GM12878 (cell line): ENCODE results near the gene RNLS. TPM values are rescaled to one million over a fixed set of nuclear protein-coding genes. Genes with fewer than 3 reads are reported as not detected.

Source experiments
- ATAC-seq: fragments of 200-7000 bp; cut with Tn5 transposase; 3 replicates; pipeline ENCODE4 v1.9.1; 2020; ENCODE audit warnings: mild to moderate bottlenecking, moderate library complexity
- BruUV-seq: library from RNA; stranded (reverse); fragments of 400-500 nt; replicated peaks from 2 replicates; lab custom pipeline; 2021; lab: Mats Ljungman, UMichigan
- CTCF ChIA-PET: fragments of 300-600 bp; sonication (Branson Sonifier 250); formaldehyde crosslinking; extraction: SDS; loops from one replicate; lab custom pipeline; 2021; ENCODE audit warnings: inconsistent platforms; lab: Yijun Ruan, JAX
- POLR2A ChIA-PET: fragments of 350-600 bp; formaldehyde crosslinking; extraction: SDS; loops from one replicate; lab custom pipeline; 2021; ENCODE audit warnings: inconsistent platforms; lab: Charles Lee
- RAD21 ChIA-PET: fragments of 300-600 bp; sonication (Branson Sonifier 250); formaldehyde crosslinking; loops from one replicate; lab custom pipeline; 2023; ENCODE audit warnings: antibody characterized with exemption; ENCODE audit not compliant: unreplicated experiment; lab: Charles Lee
- SMC1A ChIA-PET: fragments of 300-600 bp; sonication (Branson Sonifier 250); formaldehyde crosslinking; loops from one replicate; lab custom pipeline; 2023; ENCODE audit not compliant: unreplicated experiment, uncharacterized antibody; lab: Charles Lee
- DNase-seq: peaks from one replicate; pipeline ENCODE4 v3.0.0-alpha.2; 2011; ENCODE audit warnings: low read depth, low spot score
- FAIRE-seq: peaks from 3 replicates; lab custom pipeline; 2011; peaks lifted over from hg19 to GRCh38; lab: Jason Lieb, UNC
- H2AFZ ChIP-seq: 2 replicates; pipeline ENCODE4 v1.6.0; 2011; ENCODE audit warnings: low read depth, low read length, control low read depth; ENCODE audit not compliant: control insufficient read depth
- H3K27ac ChIP-seq: 2 replicates; pipeline ENCODE4 v1.5.1; 2011; ENCODE audit warnings: control low read depth; ENCODE audit not compliant: control insufficient read depth, insufficient read depth
- H3K27me3 ChIP-seq, 2 experiments: replicated peaks in 1 of 2; 2 replicates each; pipeline versions ENCODE4 v1.6.0 to v1.6.1; 2011; ENCODE audit warnings: low read length in 1 of 2; ENCODE audit not compliant: control insufficient read depth in 2 of 2, insufficient read depth in 2 of 2
- H3K36me3 ChIP-seq, 2 experiments: 2 replicates each; pipeline ENCODE4 v1.5.1; 2011; ENCODE audit warnings: low read length in 1 of 2; ENCODE audit not compliant: control insufficient read depth in 2 of 2, insufficient read depth in 2 of 2
- H3K4me1 ChIP-seq: 2 replicates; pipeline ENCODE4 v1.6.1; 2011; ENCODE audit warnings: mild to moderate bottlenecking, low read length, moderate library complexity, mixed read lengths; ENCODE audit not compliant: control insufficient read depth, insufficient read depth
- H3K4me2 ChIP-seq: 2 replicates; pipeline ENCODE4 v1.6.0; 2011; ENCODE audit warnings: control low read depth; ENCODE audit not compliant: control insufficient read depth, insufficient read depth
- H3K4me3 ChIP-seq: fragments of 200-600 bp; sonication (generic); 2 replicates; pipeline ENCODE4 v1.5.1; 2016
- H3K79me2 ChIP-seq: 2 replicates; pipeline ENCODE4 v1.6.0; 2011; ENCODE audit warnings: low read length; ENCODE audit not compliant: control insufficient read depth, insufficient read depth
- H3K9ac ChIP-seq: 2 replicates; pipeline ENCODE4 v1.8.0; 2011; ENCODE audit warnings: low read length, control low read depth, mixed read lengths; ENCODE audit not compliant: control insufficient read depth, insufficient read depth
- H3K9me3 ChIP-seq: replicated peaks from 3 replicates; pipeline ENCODE4 v1.5.1; 2011; ENCODE audit warnings: mild to moderate bottlenecking, low read length; ENCODE audit not compliant: control insufficient read depth, insufficient read depth
- H4K20me1 ChIP-seq: 2 replicates; pipeline ENCODE4 v1.6.0; 2011; ENCODE audit not compliant: control insufficient read depth, insufficient read depth
- CBFB ChIP-seq: IDR thresholded peaks from 2 replicates; pipeline ENCODE4 v1.6.1; 2016; ENCODE audit warnings: antibody characterized with exemption, low read depth
- EZH2 ChIP-seq: IDR thresholded peaks from 2 replicates; pipeline ENCODE4 v1.6.1; 2012; ENCODE audit warnings: low read depth, mild to moderate bottlenecking, control low read depth, inconsistent platforms, low read length, borderline replicate concordance; ENCODE audit not compliant: control insufficient read depth
- GATAD2B ChIP-seq: fragments of 450-650 bp; conservative IDR thresholded peaks from 2 replicates; pipeline ENCODE4 v1.6.1; 2017; ENCODE audit warnings: low read depth, mild to moderate bottlenecking, moderate library complexity
- IKZF2 ChIP-seq, 2 experiments: fragments of 450-650 bp; IDR thresholded peaks; 2 replicates each; pipeline ENCODE4 v1.6.1; 2017; ENCODE audit warnings: mild to moderate bottlenecking in 2 of 2, moderate library complexity in 2 of 2
- NFXL1 ChIP-seq: fragments of 450-650 bp; IDR thresholded peaks from 2 replicates; pipeline ENCODE4 v1.6.1; 2017; ENCODE audit warnings: antibody characterized with exemption, mild to moderate bottlenecking, borderline replicate concordance
- NFYB ChIP-seq: IDR thresholded peaks from 2 replicates; pipeline ENCODE4 v1.6.1; 2011; ENCODE audit warnings: low read depth, mild to moderate bottlenecking, low read length, improper control_type of control experiment, moderate library complexity; ENCODE audit not compliant: insufficient read depth
- POLR2A ChIP-seq: IDR thresholded peaks from 2 replicates; pipeline ENCODE4 v1.6.1; 2011; ENCODE audit warnings: low read depth, mild to moderate bottlenecking, low read length
- RUNX3 ChIP-seq: IDR thresholded peaks from 2 replicates; pipeline ENCODE4 v1.6.1; 2012; ENCODE audit warnings: low read length, inconsistent platforms
- SKIL ChIP-seq: fragments of 450-650 bp; IDR thresholded peaks from 2 replicates; pipeline ENCODE4 v1.6.1; 2017; ENCODE audit warnings: mild to moderate bottlenecking, low read depth, inconsistent platforms; ENCODE audit not compliant: poor library complexity, severe bottlenecking
- SREBF1 ChIP-seq: IDR thresholded peaks from 2 replicates; pipeline ENCODE4 v1.6.1; 2012; ENCODE audit warnings: mild to moderate bottlenecking, low read length
- SRF ChIP-seq, 2 experiments: IDR thresholded peaks; 2 replicates each; pipeline ENCODE4 v1.6.1; 2011; ENCODE audit warnings: low read depth in 2 of 2, low read length in 2 of 2, mild to moderate bottlenecking in 1 of 2, moderate library complexity in 1 of 2
- SUZ12 ChIP-seq: fragments of 200-600 bp; sonication (generic); IDR thresholded peaks from one replicate; pipeline ENCODE4 v1.6.1; 2018; ENCODE audit warnings: antibody characterized with exemption, mild to moderate bottlenecking; ENCODE audit not compliant: unreplicated experiment
- TAF1 ChIP-seq: IDR thresholded peaks from 2 replicates; pipeline ENCODE4 v1.6.1; 2011; ENCODE audit warnings: mild to moderate bottlenecking, low read depth, low read length, borderline replicate concordance
- ZNF274 ChIP-seq: IDR thresholded peaks from one replicate; pipeline ENCODE4 v1.8.0; 2011; ENCODE audit not compliant: insufficient read length, insufficient read depth
- WGBS: methylation state at CpG from one replicate; pipeline ENCODE4 v1.1.6; 2016; ENCODE audit warnings: low lambda C conversion rate; ENCODE audit not compliant: insufficient replicate concordance, insufficient coverage; ENCODE audit errors: missing lambda C conversion rate; 5-methylcytosine and 5-hydroxymethylcytosine counted together
- in situ Hi-C: fragments of 300-500 bp; cut with MboI; formaldehyde crosslinking; loops from 9 replicates; pipeline ENCODE4 v1.14.3; 2018; ENCODE audit warnings: mixed read lengths
- intact Hi-C: fragments of 100-400 bp; cut with micrococcal nuclease; formaldehyde crosslinking; loops from one replicate; pipeline ENCODE4 v1.14.2; 2022; ENCODE audit not compliant: unreplicated experiment
- polyA plus RNA-seq, 11 experiments: library from polyadenylated mRNA; depleted of rRNA in 4 of 11; unstranded in 6 of 11; stranded (reverse) in 5 of 11; fragments of >200 nt; fragmentation: Nextera tagmentation in 4 of 11; fragmentation: Illumina TruSeq in 1 of 11; extraction: Ambion mirVana in 4 of 11; extraction: Trizol in 1 of 11; gene quantifications; 1 replicate in 1 of 11; 2 replicates in 10 of 11; pipeline versions ENCODE4 v1.2.1 to v1.2.3, GENCODE V29; 2011 to 2016; ENCODE audit warnings: inconsistent platforms in 2 of 11, missing spikeins in 2 of 11, low read depth in 1 of 11
- total RNA-seq, 4 experiments: library from RNA; depleted of rRNA in 3 of 4; stranded (reverse); fragments of >200 nt in 3 of 4; fragmentation: Illumina TruSeq in 1 of 4; extraction: Trizol in 1 of 4; gene quantifications; 2 replicates each; pipeline versions ENCODE4 v1.2.1 to v1.2.3, GENCODE V29; 2013 to 2021
- TF ChIP-seq, protein P1 (sequence below): fragments of 450-650 bp; conservative IDR thresholded peaks from 2 replicates; pipeline ENCODE4 v1.6.1; 2017; ENCODE audit warnings: mild to moderate bottlenecking, moderate library complexity
- TF ChIP-seq, protein P2 (sequence below): fragments of 450-650 bp; IDR thresholded peaks from 2 replicates; pipeline ENCODE4 v1.6.1; 2014; ENCODE audit warnings: mild to moderate bottlenecking

Gene RNLS
- total and polyA plus RNA-seq, 10 of the 15 experiments (the other 5 are each of a cell fraction or from before 2014, with no cell fraction given), result 3.4 to 6.7 (median 4.6) TPM

DNA sequence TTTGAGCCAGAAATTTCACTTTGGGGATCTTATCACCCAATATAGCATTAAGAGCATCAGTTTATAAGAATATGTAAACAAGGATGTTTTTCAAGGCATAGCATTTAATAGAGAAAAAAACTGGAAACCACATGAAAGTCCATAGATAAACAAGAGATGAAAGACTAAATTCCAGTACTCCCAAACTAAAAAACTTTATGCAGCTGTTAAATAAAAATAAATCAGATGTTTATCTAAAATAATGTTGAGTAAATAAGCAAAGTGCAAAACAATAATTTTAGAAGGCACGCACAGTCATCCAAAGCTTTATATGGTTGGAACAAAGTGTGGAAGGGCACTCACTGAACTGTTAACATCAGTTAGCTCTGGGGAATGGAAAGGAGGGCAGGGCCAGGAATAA lies 21.0 kb downstream of the RNLS start (continued):
- no peak for TF ChIP-seq SREBF1

- 50% methylated on average over 2 of the region's 2 CpGs for WGBS
- POLR2A ChIA-PET, result no interaction called here
- DNase-seq, result no peak
- RAD21 ChIA-PET, result no interaction called here
- no peaks in the 10 kb centered on the region for H3K36me3 ChIP-seq
- H4K20me1 ChIP-seq, result no peaks in the 10 kb centered on the region
- SMC1A ChIA-PET, result interaction anchor here (1.5 to 1.8 kb wide), 2 partner anchors 8 to 11 kb away, joined by 4 read pairs; no protein-coding TSS in a partner anchor
- H3K4me3 ChIP-seq, result no peak overlapping the region
- CTCF ChIA-PET, result interaction anchor here (0.6 to 1.3 kb wide), 2 partner anchors 244 to 708 kb away, joined by 3 read pairs; no protein-coding TSS in a partner anchor
- no peak for ATAC-seq
- H2AFZ ChIP-seq, result no peak overlapping the region
- no peaks in the 10 kb centered on the region for H3K27me3 ChIP-seq
- 0 out of 2 replicates have a peak, but pooled peaks cover 5% of the 10 kb centered on the region for H3K4me1 ChIP-seq
- H3K27ac ChIP-seq, result no peak overlapping the region
- H3K9me3 ChIP-seq, result no peaks in the 10 kb centered on the region
- no peak for FAIRE-seq
- BruUV-seq, result no TSS peak
- in situ Hi-C loops (loop anchor here (10.0 kb wide), 1 partner anchor 583 kb away; no protein-coding TSS in a partner anchor), intact Hi-C loops (loop anchor here (10.0 kb wide), 1 partner anchor 593 kb away; no protein-coding TSS in a partner anchor)
- no peak overlapping the region for H3K9ac ChIP-seq
- H3K79me2 ChIP-seq, result no peaks in the 10 kb centered on the region
- TF ChIP-seq CBFB (no peak), NFXL1 (no peak), SKIL (no peak), POLR2A (no peak), SUZ12 (no peak), GATAD2B (no peak), IKZF2 (IDR thresholded peaks at IDR 0.05) (no peak), EZH2 (no peak), TAF1 (no peak), SRF (IDR thresholded peaks at IDR 0.05; ENCODE audit: low read depth in 2 of 2, low read length in 2 of 2) (no peak), ZNF274 (no peak), RUNX3 (no peak), NFYB (no peak)
- TF ChIP-seq, protein P1, sequence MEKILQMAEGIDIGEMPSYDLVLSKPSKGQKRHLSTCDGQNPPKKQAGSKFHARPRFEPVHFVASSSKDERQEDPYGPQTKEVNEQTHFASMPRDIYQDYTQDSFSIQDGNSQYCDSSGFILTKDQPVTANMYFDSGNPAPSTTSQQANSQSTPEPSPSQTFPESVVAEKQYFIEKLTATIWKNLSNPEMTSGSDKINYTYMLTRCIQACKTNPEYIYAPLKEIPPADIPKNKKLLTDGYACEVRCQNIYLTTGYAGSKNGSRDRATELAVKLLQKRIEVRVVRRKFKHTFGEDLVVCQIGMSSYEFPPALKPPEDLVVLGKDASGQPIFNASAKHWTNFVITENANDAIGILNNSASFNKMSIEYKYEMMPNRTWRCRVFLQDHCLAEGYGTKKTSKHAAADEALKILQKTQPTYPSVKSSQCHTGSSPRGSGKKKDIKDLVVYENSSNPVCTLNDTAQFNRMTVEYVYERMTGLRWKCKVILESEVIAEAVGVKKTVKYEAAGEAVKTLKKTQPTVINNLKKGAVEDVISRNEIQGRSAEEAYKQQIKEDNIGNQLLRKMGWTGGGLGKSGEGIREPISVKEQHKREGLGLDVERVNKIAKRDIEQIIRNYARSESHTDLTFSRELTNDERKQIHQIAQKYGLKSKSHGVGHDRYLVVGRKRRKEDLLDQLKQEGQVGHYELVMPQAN, result no peak
- TF ChIP-seq, protein P2, sequence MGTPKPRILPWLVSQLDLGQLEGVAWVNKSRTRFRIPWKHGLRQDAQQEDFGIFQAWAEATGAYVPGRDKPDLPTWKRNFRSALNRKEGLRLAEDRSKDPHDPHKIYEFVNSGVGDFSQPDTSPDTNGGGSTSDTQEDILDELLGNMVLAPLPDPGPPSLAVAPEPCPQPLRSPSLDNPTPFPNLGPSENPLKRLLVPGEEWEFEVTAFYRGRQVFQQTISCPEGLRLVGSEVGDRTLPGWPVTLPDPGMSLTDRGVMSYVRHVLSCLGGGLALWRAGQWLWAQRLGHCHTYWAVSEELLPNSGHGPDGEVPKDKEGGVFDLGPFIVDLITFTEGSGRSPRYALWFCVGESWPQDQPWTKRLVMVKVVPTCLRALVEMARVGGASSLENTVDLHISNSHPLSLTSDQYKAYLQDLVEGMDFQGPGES, result no peak
- H3K4me2 ChIP-seq, result no peak overlapping the region
Measured at GRCh38 chr10:88557658-88558057, 25.5 kb downstream of the RNLS start.
